IPS-15b (cell line): ENCODE measurements around the gene FES.

Source experiments
- H3K27me3 ChIP-seq: one replicate; pipeline ENCODE4 v1.6.1; 2013; ENCODE audit warnings: low read length; ENCODE audit not compliant: control insufficient read depth, insufficient read depth
- H3K36me3 ChIP-seq: one replicate; pipeline ENCODE4 v1.6.1; 2013; ENCODE audit warnings: low read length; ENCODE audit not compliant: control insufficient read depth, insufficient read depth
- H3K4me1 ChIP-seq: one replicate; pipeline ENCODE4 v1.6.1; 2013; ENCODE audit warnings: mild to moderate bottlenecking, low read length; ENCODE audit not compliant: control insufficient read depth, insufficient read depth
- H3K4me3 ChIP-seq: one replicate; pipeline ENCODE4 v1.5.1; 2013; ENCODE audit warnings: low read depth, low read length
- H3K9ac ChIP-seq: one replicate; pipeline ENCODE4 v1.6.1; 2013; ENCODE audit warnings: low read depth, mild to moderate bottlenecking, low read length
- H3K9me3 ChIP-seq: one replicate; pipeline ENCODE4 v1.6.1; 2013; ENCODE audit warnings: mild to moderate bottlenecking, low read length; ENCODE audit not compliant: control insufficient read depth, insufficient read depth

Gene FES

DNA sequence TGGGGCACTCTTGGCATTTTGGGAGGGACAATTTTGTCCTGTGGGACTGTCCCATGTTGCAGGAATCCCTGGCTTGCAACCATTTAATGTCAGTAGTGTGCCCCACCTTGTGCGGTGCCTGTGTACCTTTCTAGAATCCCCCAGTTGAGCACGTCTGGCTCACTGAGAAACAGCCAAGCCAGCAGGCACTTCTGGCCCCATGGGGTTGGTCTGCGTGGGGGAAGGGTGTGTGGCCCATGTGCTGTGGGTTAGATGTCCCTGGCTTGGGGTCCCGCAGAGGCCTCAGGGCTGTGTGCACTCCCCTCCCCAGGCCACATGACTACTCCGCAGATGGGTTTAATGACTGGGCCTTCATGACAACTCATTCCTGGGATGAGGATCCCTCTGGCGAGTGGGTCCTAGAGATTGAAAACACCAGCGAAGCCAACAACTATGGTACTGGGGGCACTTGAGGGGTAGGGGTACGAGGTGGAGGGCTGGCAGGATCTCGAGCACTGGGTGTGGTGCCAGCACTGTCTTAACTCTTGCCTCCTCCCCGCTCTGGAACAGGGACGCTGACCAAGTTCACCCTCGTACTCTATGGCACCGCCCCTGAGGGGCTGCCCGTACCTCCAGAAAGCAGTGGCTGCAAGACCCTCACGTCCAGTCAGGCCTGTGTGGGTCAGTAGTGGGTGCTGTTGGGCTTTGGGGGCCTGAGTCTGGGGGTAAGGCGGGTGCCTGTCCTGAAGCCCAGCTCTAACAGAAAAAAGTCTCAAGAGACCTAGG is 3.7 kb upstream of the FES start:
- Histone ChIP-seq H3K4me1 (peaks cover 2% of the 10 kb centered on the region), H3K9ac (no peak overlapping the region), H3K4me3 (no peak overlapping the region), H3K9me3 (no peaks in the 10 kb centered on the region), H3K36me3 (peaks cover 59% of the 10 kb centered on the region), H3K27me3 (no peaks in the 10 kb centered on the region)

DNA sequence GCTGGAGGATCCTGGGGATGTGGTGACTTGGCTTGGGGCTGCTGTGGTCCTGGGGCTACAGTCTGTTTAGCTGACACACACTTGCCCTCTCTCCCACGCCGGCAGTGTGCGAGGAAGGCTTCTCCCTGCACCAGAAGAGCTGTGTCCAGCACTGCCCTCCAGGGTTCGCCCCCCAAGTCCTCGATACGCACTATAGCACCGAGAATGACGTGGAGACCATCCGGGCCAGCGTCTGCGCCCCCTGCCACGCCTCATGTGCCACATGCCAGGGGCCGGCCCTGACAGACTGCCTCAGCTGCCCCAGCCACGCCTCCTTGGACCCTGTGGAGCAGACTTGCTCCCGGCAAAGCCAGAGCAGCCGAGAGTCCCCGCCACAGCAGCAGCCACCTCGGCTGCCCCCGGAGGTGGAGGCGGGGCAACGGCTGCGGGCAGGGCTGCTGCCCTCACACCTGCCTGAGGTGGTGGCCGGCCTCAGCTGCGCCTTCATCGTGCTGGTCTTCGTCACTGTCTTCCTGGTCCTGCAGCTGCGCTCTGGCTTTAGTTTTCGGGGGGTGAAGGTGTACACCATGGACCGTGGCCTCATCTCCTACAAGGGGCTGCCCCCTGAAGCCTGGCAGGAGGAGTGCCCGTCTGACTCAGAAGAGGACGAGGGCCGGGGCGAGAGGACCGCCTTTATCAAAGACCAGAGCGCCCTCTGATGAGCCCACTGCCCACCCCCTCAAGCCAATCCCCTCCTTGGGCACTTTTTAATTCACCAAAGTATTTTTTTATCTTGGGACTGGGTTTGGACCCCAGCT is 2.9 kb upstream of the FES start:
- H3K27me3 ChIP-seq = no peaks in the 10 kb centered on the region
- no peaks in the 10 kb centered on the region for H3K9me3 ChIP-seq
- no peak overlapping the region for H3K9ac ChIP-seq
- H3K4me3 ChIP-seq = no peak overlapping the region
- H3K36me3 ChIP-seq = peaks cover 55% of the 10 kb centered on the region
- H3K4me1 ChIP-seq = peaks cover 2% of the 10 kb centered on the region

DNA sequence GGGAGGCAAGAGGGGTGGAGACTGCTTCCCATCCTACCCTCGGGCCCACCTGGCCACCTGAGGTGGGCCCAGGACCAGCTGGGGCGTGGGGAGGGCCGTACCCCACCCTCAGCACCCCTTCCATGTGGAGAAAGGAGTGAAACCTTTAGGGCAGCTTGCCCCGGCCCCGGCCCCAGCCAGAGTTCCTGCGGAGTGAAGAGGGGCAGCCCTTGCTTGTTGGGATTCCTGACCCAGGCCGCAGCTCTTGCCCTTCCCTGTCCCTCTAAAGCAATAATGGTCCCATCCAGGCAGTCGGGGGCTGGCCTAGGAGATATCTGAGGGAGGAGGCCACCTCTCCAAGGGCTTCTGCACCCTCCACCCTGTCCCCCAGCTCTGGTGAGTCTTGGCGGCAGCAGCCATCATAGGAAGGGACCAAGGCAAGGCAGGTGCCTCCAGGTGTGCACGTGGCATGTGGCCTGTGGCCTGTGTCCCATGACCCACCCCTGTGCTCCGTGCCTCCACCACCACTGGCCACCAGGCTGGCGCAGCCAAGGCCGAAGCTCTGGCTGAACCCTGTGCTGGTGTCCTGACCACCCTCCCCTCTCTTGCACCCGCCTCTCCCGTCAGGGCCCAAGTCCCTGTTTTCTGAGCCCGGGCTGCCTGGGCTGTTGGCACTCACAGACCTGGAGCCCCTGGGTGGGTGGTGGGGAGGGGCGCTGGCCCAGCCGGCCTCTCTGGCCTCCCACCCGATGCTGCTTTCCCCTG is 2.2 kb upstream of the FES start:
- H3K9ac ChIP-seq = no peak overlapping the region
- peaks cover 47% of the 10 kb centered on the region for H3K36me3 ChIP-seq
- H3K27me3 ChIP-seq = no peaks in the 10 kb centered on the region
- H3K9me3 ChIP-seq = no peaks in the 10 kb centered on the region
- H3K4me3 ChIP-seq = no peak overlapping the region
- peaks cover 2% of the 10 kb centered on the region for H3K4me1 ChIP-seq

DNA sequence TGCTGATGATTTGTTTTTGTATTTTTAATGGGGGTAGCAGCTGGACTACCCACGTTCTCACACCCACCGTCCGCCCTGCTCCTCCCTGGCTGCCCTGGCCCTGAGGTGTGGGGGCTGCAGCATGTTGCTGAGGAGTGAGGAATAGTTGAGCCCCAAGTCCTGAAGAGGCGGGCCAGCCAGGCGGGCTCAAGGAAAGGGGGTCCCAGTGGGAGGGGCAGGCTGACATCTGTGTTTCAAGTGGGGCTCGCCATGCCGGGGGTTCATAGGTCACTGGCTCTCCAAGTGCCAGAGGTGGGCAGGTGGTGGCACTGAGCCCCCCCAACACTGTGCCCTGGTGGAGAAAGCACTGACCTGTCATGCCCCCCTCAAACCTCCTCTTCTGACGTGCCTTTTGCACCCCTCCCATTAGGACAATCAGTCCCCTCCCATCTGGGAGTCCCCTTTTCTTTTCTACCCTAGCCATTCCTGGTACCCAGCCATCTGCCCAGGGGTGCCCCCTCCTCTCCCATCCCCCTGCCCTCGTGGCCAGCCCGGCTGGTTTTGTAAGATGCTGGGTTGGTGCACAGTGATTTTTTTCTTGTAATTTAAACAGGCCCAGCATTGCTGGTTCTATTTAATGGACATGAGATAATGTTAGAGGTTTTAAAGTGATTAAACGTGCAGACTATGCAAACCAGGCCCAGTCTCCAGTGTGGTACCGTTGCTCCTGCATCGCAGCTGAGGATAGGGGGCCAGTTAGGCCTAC is 1.4 kb upstream of the FES start:
- Histone ChIP-seq H3K27me3 (no peaks in the 10 kb centered on the region), H3K4me3 (no peak overlapping the region), H3K4me1 (peaks cover 2% of the 10 kb centered on the region), H3K36me3 (peaks cover 41% of the 10 kb centered on the region), H3K9ac (no peak overlapping the region), H3K9me3 (no peaks in the 10 kb centered on the region)

DNA sequence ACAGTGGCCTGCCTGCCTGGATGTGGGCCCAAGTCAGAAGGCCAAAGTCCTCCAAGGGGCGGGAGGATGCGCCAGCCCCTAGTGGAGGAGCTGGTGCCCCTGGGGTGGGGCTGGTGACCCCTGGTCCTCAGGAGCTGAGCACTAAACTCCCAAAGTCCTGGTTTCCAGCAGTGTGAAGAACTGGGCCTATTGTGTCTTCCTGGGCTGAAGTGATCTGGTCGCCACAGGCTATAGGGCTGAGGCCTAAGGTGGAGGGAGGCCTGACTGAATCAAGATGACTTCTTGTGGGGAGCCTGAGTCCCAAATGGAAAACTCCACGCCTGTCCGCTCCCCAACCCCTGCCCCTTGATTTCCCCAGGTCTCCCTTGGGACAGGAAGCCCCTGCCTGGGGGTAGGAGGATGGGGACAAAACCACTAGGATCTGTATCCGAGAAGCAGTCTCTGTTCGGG is 753 bp upstream of the FES start:
- Histone ChIP-seq H3K4me3 (no peak overlapping the region), H3K4me1 (peaks cover 2% of the 10 kb centered on the region), H3K9ac (no peak overlapping the region), H3K9me3 (no peaks in the 10 kb centered on the region), H3K27me3 (no peaks in the 10 kb centered on the region), H3K36me3 (peaks cover 35% of the 10 kb centered on the region)

DNA sequence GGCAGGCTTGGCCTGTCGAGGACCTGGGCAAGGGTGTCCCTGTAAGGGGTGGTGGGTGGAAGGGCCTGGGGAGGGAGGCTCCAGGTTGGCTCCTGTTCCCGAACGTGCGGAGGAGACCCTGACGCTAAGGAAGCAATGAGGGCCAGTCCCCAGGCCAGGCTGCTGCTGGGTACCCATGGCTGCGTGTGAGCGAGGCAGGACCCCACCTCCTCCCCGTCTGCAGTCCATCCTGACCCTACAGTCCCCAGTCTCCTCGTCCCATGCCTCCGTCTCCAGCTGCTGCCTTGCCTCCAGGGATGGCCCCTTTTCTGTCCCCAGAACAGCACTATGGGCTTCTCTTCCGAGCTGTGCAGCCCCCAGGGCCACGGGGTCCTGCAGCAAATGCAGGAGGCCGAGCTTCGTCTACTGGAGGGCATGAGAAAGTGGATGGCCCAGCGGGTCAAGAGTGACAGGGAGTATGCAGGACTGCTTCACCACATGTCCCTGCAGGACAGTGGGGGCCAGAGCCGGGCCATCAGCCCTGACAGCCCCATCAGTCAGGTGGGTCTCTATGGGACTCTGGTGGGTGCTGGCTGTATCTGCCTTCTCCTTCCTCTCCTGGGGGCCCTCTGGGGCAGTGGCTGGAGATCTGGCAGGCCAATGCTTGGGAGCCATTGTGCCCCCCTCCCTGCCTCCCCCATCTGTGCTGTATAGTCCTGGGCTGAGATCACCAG is 571 bp downstream of the FES start:
- Histone ChIP-seq H3K9ac (peak overlapping the region; percentile 54), H3K4me3 (peak overlapping the region; percentile 26), H3K27me3 (no peaks in the 10 kb centered on the region), H3K4me1 (peaks cover 2% of the 10 kb centered on the region), H3K36me3 (peaks cover 23% of the 10 kb centered on the region), H3K9me3 (no peaks in the 10 kb centered on the region)

DNA sequence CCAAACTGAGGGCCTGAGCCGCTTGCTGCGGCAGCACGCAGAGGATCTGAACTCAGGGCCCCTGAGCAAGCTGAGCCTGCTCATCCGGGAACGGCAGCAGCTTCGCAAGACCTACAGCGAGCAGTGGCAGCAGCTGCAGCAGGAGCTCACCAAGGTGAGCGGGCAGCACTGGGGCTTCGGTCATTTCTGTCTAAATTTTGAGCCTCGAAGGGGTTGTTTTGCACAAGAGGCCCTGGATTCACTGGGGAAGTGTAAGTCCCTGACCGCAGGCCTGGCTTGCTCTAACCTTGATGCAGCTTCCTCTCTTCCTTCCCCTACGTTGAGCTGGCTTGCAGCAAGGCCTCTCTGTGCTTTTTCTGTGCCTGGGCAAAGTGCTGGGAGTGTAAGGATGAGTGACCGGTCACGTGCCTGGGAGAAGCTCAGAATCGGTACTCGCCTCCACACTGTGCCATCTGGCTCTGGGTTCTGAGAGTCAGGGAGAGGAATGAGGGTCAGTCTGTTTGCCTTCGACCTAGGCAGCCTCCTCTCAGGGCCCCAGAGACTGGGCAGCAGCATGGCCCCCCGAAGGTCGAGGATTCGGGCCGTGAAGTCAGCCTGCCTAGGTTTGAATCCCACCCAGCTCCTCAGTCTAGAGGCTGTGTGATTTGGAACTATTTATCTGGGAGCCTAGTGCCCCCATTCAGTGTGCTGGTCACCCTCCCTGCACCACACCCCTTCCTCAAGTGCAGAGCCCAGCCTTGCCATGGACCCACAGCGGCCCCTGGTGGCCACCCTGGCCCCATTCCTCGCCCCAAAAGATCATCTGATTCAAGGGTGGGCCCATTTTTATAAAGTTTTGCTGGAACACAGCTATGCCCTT is 1.4 kb downstream of the FES start:
- Histone ChIP-seq H3K4me3 (no peak overlapping the region), H3K9ac (no peak overlapping the region), H3K4me1 (peaks cover 4% of the 10 kb centered on the region), H3K36me3 (peaks cover 15% of the 10 kb centered on the region), H3K27me3 (no peaks in the 10 kb centered on the region), H3K9me3 (no peaks in the 10 kb centered on the region)

DNA sequence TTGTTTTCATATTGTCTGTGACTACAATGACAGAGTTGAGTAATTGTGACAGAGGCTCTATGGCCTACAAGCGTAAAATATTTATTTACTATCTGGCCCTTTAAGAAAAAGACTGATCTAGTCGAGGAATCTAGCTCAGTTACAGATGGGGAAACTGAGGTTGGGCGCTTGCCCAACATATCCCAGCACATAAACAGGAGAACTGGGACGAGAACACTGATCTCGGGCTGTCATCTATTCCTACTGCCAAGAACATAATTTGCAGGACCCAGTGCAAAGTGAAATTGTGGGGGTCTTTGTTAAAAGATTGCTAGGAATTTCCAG is 1.9 kb downstream of the FES start:
- peaks cover 4% of the 10 kb centered on the region for H3K4me1 ChIP-seq
- no peaks in the 10 kb centered on the region for H3K27me3 ChIP-seq
- no peaks in the 10 kb centered on the region for H3K9me3 ChIP-seq
- peaks cover 10% of the 10 kb centered on the region for H3K36me3 ChIP-seq
- H3K4me3 ChIP-seq = no peak overlapping the region
- H3K9ac ChIP-seq = no peak overlapping the region

DNA sequence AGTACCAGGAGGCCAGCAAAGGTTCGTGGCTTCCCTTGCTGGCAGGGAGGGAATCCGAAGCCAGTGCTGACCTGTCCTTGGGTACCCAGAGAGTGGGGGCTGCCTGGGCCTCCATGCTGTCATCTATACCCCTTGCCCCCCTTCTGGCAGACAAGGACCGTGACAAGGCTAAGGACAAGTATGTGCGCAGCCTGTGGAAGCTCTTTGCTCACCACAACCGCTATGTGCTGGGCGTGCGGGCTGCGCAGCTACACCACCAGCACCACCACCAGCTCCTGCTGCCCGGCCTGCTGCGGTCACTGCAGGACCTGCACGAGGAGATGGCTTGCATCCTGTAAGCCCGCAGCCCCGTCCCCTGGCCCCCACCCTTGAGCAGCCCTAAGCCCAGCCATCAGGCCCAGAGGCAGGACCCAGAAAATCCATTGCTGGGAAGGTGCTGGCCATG is 2.8 kb downstream of the FES start:
- H3K9me3 ChIP-seq = no peaks in the 10 kb centered on the region
- peaks cover 4% of the 10 kb centered on the region for H3K4me1 ChIP-seq
- H3K36me3 ChIP-seq = peaks cover 3% of the 10 kb centered on the region
- no peaks in the 10 kb centered on the region for H3K27me3 ChIP-seq
- no peak overlapping the region for H3K9ac ChIP-seq
- H3K4me3 ChIP-seq = no peak overlapping the region

DNA sequence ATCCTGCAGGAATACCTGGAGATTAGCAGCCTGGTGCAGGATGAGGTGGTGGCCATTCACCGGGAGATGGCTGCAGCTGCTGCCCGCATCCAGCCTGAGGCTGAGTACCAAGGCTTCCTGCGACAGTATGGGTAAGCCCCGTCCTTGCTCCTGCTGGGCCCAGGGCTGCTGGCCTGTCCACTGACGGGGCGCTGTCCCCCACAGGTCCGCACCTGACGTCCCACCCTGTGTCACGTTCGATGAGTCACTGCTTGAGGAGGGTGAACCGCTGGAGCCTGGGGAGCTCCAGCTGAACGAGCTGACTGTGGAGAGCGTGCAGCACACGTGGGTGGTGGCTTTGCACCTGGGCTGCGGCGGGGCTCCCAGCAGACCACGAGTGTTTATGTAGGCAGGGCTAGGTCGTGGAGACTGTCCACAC is 5.0 kb downstream of the FES start:
- Histone ChIP-seq H3K36me3 (peaks cover 3% of the 10 kb centered on the region), H3K4me1 (peaks cover 3% of the 10 kb centered on the region), H3K9me3 (no peaks in the 10 kb centered on the region), H3K9ac (no peak overlapping the region), H3K27me3 (no peaks in the 10 kb centered on the region), H3K4me3 (no peak overlapping the region)
